M059J (cell line): Measurements from ENCODE around the gene SCML1. TPM values are rescaled to one million over a fixed set of nuclear protein-coding genes. Genes with fewer than 3 reads are reported as not detected.

ENCODE experiments used
- DNase-seq: peaks from one replicate; pipeline ENCODE4 v3.0.0-alpha.2; 2012; ENCODE audit warnings: low read depth
- total RNA-seq: library from RNA; depleted of rRNA; stranded (reverse); fragments of >200 nt; shearing (Covaris generic); gene quantifications from 2 replicates; pipeline ENCODE4 v1.2.3, GENCODE V29; 2014; rRNA removed

Gene SCML1
- total RNA-seq, 1 experiment from 2014 or later, result 16.7 TPM

DNA sequence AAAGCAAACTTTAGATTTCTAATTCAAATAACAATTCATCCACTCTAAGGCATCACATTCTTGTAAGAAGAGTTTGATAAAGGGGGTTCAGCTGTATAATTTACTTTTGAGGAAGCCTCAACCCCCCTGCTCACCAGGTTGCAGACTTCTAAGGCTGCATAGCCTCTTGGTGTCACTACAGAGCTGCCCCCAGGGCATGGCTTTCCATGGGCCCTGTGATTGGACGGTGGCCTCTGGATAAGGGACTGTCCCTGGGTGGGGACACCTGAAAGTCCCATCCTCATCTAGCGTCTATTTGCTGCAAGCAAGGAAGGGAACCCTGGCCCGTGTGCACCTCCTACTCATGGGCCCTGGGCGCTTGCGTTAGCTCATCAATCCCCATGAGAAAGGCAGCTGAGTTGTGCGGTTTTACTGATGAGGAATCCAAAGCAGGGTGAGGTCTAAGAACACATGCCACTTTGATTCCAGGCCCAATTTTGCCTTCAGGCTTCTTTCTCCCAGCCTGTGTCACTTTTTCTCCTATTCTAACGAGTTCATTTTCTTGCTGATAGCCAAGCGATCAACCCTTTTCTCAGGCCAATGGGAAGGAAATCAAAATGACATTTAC, 51.8 kb downstream of the SCML1 start:
- no peak for DNase-seq

DNA sequence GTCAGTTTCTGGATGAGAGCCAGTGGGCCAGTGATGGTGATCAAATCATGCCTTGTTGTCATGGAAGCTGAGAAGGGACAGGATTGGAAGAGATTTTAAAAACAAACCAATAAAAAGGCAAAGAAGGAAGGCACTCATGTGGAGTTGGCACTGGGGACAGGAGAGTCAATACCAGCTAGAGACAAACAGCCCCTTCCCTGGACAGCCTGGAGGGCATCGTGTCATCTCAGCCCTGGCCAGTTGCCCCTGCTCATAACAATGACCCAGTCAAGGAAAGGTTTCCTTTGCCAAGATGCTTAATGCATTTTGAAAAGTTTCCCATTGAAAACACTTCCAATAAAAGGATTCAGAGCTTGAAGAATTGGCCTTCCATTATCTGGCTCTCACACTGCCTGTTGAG, 55.5 kb downstream of the SCML1 start:
- DNase-seq, result no peak

DNA sequence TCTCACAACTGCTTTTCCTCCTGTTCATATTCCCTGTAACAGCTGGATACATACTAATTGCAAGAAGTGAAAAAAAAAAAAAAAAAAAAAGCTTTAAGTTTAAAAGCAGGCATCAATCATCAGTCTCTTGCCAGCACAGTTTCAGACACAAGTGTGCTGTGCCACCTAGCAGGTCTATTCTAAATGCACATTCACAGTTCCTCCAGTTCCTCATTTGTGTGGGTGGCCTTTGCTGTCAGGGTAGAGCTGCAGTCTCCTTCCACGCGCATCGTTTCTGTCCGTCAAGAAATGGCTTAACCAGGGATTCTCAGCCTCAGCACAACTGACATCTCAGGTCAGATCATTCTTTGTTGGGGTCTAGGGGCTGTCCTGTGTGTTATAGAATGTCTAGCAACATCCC, 61.6 kb downstream of the SCML1 start:
- DNase-seq, result no peak

DNA sequence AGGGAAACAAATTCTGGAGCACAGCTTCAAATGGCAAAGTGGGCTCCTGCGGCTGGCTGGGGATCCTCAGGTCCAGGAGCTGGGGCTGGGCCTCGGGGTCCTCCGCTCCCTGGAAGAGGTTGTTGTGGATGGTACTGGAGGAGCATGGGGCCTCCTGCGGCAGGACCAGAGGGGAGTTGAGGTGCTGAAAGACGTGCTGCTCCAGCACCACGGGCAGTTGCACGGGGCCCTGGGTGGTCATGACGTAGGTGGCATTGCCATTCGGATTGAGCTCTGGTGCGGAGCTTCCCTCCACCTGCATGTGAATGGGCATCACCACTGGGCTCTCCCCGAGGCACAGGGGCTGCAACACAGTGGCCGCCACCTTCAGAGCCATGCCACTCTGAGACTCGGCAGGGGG, 64.1 kb downstream of the SCML1 start:
- DNase-seq, result no peak

DNA sequence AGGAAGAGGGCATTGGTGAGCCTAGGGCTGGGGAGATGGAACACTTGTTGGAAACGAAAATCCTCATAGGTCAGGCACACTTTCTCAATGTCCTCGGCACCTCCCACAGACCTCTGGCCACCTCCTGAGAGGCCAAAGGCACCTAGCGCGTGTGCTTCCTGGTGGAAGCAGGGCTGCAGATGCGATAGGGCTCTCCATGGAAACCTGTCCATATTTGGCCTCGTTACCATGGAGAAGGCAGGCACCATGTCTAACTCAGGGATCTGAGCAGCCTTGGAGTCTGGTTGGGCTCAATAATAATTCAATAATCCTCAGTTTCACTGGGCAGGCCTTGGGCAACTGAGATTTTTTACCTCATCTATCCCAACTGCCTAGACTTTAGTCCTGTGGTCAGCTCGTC, 65.5 kb downstream of the SCML1 start:
- peak; percentile 10 for DNase-seq

DNA sequence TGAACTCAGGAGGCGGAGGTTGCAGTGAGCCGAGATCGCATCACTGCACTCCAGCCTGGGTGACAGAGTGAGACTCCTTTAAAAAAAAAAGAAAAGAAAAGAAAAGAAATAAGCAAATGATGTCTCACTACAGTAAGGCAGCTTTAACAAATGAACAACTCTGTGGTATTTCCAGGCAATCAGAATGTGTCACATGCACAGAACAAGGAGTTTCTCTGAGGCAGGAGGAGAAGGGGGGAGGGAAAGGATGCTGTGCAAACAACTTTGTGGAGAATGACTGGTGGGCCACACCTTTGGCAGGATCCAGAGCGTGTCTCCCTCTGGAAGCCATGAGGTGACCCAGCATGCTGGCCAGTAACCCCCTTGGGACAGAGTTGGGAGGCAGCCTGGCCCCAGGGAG, 66.2 kb downstream of the SCML1 start:
- DNase-seq, result no peak

Other genes starting within 250 kb of the SCML1 start
- not detected in 2 replicates for gene RAI2, start 123.8 kb downstream of the SCML1 start, total RNA-seq